WTC11 (cell line): ENCODE data around the gene TTC7B.

Source experiments
- CREB1 ChIP-seq: sonication (generic); formaldehyde crosslinking; IDR thresholded peaks from 2 replicates; pipeline ENCODE4 v1.8.0; 2023; ENCODE audit warnings: mild to moderate bottlenecking, missing genetic modification reagents
- CREM ChIP-seq: sonication (generic); formaldehyde crosslinking; IDR thresholded peaks from 2 replicates; pipeline ENCODE4 v1.8.1; 2022; ENCODE audit warnings: mild to moderate bottlenecking, missing genetic modification reagents, moderate library complexity
- CTCF ChIP-seq: fragments of 200-600 bp; IDR thresholded peaks from 2 replicates; pipeline ENCODE4 v1.8.0; 2022; ENCODE audit warnings: antibody characterized with exemption
- E2F1 ChIP-seq: sonication (generic); formaldehyde crosslinking; IDR thresholded peaks from 2 replicates; pipeline ENCODE4 v1.8.0; 2022; ENCODE audit warnings: mild to moderate bottlenecking, missing genetic modification reagents
- ELF4 ChIP-seq: sonication (generic); formaldehyde crosslinking; IDR thresholded peaks from 2 replicates; pipeline ENCODE4 v1.8.1; 2022; ENCODE audit warnings: low read depth, mild to moderate bottlenecking, moderate library complexity, missing genetic modification reagents
- ESRRA ChIP-seq: sonication (generic); formaldehyde crosslinking; IDR thresholded peaks from 2 replicates; pipeline ENCODE4 v1.8.1; 2022; ENCODE audit warnings: mild to moderate bottlenecking, missing genetic modification reagents, borderline replicate concordance
- IRF1 ChIP-seq: sonication (generic); formaldehyde crosslinking; IDR thresholded peaks from 2 replicates; pipeline ENCODE4 v1.8.0; 2023; ENCODE audit warnings: missing genetic modification reagents
- MAX ChIP-seq: sonication (generic); formaldehyde crosslinking; IDR thresholded peaks from 2 replicates; pipeline ENCODE4 v1.8.0; 2022; ENCODE audit warnings: mild to moderate bottlenecking, missing genetic modification reagents
- NR2C2 ChIP-seq: sonication (generic); formaldehyde crosslinking; IDR thresholded peaks from 2 replicates; pipeline ENCODE4 v1.8.0; 2022; ENCODE audit warnings: mild to moderate bottlenecking, missing genetic modification reagents
- NR3C1 ChIP-seq: sonication (generic); formaldehyde crosslinking; conservative IDR thresholded peaks from 2 replicates; pipeline ENCODE4 v1.8.1; 2023; ENCODE audit warnings: low read depth, mild to moderate bottlenecking, missing genetic modification reagents
- STAT6 ChIP-seq: sonication (generic); formaldehyde crosslinking; conservative IDR thresholded peaks from 2 replicates; pipeline ENCODE4 v1.8.1; 2023; ENCODE audit warnings: mild to moderate bottlenecking, low read depth, missing genetic modification reagents, moderate library complexity
- ZNF263 ChIP-seq: sonication (generic); formaldehyde crosslinking; IDR thresholded peaks from 2 replicates; pipeline ENCODE4 v1.8.1; 2022; ENCODE audit warnings: low read depth, mild to moderate bottlenecking, moderate library complexity, missing genetic modification reagents
- ZNF317 ChIP-seq: sonication (generic); formaldehyde crosslinking; IDR thresholded peaks from 2 replicates; pipeline ENCODE4 v1.8.1; 2023; ENCODE audit warnings: low read depth, mild to moderate bottlenecking, moderate library complexity, missing genetic modification reagents, borderline replicate concordance
- ZSCAN18 ChIP-seq: fragments of 250-450 bp; sonication (Bioruptor Pico); IDR thresholded peaks from 2 replicates; pipeline ENCODE4 v2.1.2; 2022; ENCODE audit warnings: mild to moderate bottlenecking, moderate library complexity

DNA sequence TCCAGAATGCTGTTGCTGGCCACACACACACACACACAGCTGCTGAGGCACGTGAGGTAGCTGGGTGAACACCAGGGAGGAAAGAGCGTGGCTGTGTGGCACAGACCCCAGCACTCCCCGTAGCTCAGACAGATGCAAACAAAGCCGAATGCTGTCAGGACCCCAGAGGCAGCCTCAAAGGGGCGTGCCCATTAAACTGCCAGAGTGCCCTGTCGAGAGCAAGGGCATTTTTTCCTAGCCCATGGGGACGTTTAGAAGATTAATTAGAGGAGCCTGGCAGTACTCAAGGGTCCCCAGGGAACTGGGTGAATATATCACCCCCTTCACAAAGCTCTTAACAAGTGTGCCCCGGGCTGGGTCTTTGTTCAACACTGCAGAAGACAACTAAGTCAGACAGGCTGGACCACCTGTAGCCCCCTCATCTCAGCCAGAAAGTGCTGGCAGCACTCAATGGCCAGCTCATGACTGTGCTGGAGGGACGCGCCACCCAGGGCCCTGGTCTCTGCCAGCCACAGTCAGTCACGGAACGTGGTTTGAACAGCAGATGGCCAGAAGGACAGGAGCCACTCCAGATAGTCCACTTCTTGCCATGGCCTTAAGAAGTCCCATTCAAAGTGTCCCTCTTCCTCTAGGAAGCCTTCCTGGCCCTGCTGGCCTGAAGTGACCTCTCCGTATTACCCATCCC is 37.5 kb downstream of the TTC7B start:
- no peak for TF ChIP-seq ZNF263 (CRISPR knock-in tag)
- no peak for TF ChIP-seq NR2C2 (CRISPR knock-in tag)
- TF ChIP-seq CTCF: no peak
- no peak for TF ChIP-seq STAT6
- no peak for TF ChIP-seq IRF1
- no peak for TF ChIP-seq ZNF317 (CRISPR knock-in tag)
- no peak for TF ChIP-seq NR3C1 (CRISPR knock-in tag)
- no peak for TF ChIP-seq MAX (CRISPR knock-in tag)
- no peak for TF ChIP-seq E2F1 (CRISPR knock-in tag)
- TF ChIP-seq CREM: no peak
- no peak for TF ChIP-seq ZSCAN18 (CRISPR knock-in tag)
- no peak for TF ChIP-seq ESRRA (CRISPR knock-in tag)
- no peak for TF ChIP-seq ELF4
- TF ChIP-seq CREB1: no peak
